NCI-H345 treated with DMSO at 0.1 percent for 48 hours (cell line): ENCODE measurements around the gene BEND7.
A peak's percentile ranks its signal among the peaks of the same experiment; 100 is the strongest.
"Not testable (repeated sequence)": the region's sequence is repeated elsewhere in the genome, so short reads cannot be mapped to it uniquely, and the experiment has no call there.

Experiments used
- DNase-seq: peaks from one replicate; lab custom pipeline; 2025; ENCODE audit not compliant: unreplicated experiment; lab: John Stamatoyannopoulos, UW

The BEND7 gene

GRCh38 chr10:13483951-13484350, 44.9 kb downstream of the BEND7 start:
- no peak for DNase-seq

- no peak for DNase-seq
Measured at GRCh38 chr10:13483073-13483472, 45.7 kb downstream of the BEND7 start.

- DNase-seq: no peak
Measured at GRCh38 chr10:13481690-13482089, 47.1 kb downstream of the BEND7 start.

- no peak for DNase-seq
Measured at GRCh38 chr10:13475124-13475523, 53.7 kb downstream of the BEND7 start.

- DNase-seq: no peak
Measured at GRCh38 chr10:13473986-13474385, 54.8 kb downstream of the BEND7 start.

GRCh38 chr10:13472359-13472758, 56.5 kb downstream of the BEND7 start:
- no peak for DNase-seq

GRCh38 chr10:13470270-13470669, 58.5 kb downstream of the BEND7 start:
- no peak for DNase-seq

- no peak for DNase-seq
Measured at GRCh38 chr10:13462551-13462950, 66.3 kb downstream of the BEND7 start.

GRCh38 chr10:13458687-13459012, 70.2 kb downstream of the BEND7 start:
- DNase-seq: no peak

- DNase-seq: no peak
Measured at GRCh38 chr10:13457958-13458686, 70.7 kb downstream of the BEND7 start.

- DNase-seq: no peak
Measured at GRCh38 chr10:13453896-13454295, 74.9 kb downstream of the BEND7 start.

GRCh38 chr10:13450069-13450468, 78.7 kb downstream of the BEND7 start:
- DNase-seq: no peak

GRCh38 chr10:13449296-13449695, 79.5 kb downstream of the BEND7 start:
- DNase-seq: no peak

GRCh38 chr10:13448216-13448615, 80.6 kb downstream of the BEND7 start:
- DNase-seq: no peak

- no peak for DNase-seq
Measured at GRCh38 chr10:13445656-13446400, 83.0 kb downstream of the BEND7 start.

- DNase-seq: no peak
Measured at GRCh38 chr10:13441476-13441875, 87.3 kb downstream of the BEND7 start.

GRCh38 chr10:13440185-13441061, 88.4 kb downstream of the BEND7 start:
- peak; percentile 46 for DNase-seq

GRCh38 chr10:13439313-13440184, 89.3 kb downstream of the BEND7 start:
- no peak for DNase-seq

GRCh38 chr10:13437026-13437555, 91.7 kb downstream of the BEND7 start:
- DNase-seq: no peak

- DNase-seq: not testable (repeated sequence)
Measured at GRCh38 chr10:13427943-13428342, 100.9 kb downstream of the BEND7 start.
